ENCODE data around the gene ZMAT3. TPM values are rescaled to one million over a fixed set of nuclear protein-coding genes. Genes with fewer than 3 reads are reported as not detected.

ZMAT3 gene
- total RNA-seq, 1 donor: 44.9 TPM

DNA sequence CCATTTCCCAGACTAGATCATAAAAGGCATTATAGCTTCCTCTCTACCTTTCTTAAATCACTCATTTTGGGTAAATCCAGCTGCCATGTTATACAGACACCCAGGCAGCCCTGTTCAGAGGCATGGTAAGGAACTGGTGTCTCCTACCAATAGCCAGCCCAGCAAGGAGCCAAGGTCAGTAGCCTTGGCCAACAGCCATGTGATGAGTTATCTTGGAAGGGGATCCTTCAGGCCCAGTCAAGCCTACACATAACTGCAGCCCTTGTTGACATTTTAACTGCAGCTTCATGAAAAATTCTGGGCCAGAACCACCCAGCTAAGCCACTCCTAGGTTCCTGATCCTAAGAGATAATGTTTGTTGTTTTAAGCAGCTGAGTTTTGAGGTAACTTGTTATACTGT is 29.0 kb upstream of the ZMAT3 start:
- H3K4me3 ChIP-seq (ENCODE audit: low read depth, low read length): no peak overlapping the region
- TF ChIP-seq, protein P1, sequence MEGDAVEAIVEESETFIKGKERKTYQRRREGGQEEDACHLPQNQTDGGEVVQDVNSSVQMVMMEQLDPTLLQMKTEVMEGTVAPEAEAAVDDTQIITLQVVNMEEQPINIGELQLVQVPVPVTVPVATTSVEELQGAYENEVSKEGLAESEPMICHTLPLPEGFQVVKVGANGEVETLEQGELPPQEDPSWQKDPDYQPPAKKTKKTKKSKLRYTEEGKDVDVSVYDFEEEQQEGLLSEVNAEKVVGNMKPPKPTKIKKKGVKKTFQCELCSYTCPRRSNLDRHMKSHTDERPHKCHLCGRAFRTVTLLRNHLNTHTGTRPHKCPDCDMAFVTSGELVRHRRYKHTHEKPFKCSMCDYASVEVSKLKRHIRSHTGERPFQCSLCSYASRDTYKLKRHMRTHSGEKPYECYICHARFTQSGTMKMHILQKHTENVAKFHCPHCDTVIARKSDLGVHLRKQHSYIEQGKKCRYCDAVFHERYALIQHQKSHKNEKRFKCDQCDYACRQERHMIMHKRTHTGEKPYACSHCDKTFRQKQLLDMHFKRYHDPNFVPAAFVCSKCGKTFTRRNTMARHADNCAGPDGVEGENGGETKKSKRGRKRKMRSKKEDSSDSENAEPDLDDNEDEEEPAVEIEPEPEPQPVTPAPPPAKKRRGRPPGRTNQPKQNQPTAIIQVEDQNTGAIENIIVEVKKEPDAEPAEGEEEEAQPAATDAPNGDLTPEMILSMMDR (IDR thresholded peaks at IDR 0.05; ENCODE audit: insufficient read depth, low read depth, low read length): no peak
- DNase-seq (ENCODE audit: low read depth): peak; percentile 31

DNA sequence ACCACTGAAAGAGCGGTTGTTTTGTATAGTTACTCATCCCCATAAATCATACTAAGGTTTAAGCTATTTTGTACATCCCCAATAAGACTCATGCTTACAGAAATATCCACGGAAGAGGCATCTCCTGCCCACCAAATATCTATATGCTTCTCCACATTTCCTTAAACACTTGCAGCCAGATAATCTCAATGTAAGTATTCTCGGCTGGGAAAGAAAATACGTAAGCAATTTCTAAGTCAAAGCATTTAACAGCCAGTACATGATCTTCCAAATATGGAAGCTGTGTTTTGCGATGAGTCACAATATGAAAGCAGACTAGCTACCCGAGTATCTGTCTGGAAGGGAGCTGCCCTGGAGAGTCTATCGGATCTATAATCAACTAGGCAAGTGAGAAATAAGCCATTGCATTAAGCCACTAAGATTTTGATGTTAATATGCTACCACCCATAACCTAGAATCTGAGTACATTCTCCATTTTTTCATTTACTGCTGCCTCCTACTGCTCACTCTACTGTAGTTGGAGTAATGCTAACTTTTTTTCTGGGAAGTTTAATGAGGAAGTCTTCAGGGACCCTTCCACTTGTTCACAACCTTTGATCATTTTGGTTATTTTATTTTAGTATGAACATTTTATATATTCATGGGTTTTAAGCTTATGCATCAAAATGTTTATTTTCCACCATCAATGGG is 26.9 kb upstream of the ZMAT3 start:
- H3K4me3 ChIP-seq (ENCODE audit: low read depth, low read length): peak overlapping the region; percentile 42
- DNase-seq (ENCODE audit: low read depth): peak; percentile 92
- TF ChIP-seq, protein P1 (IDR thresholded peaks at IDR 0.05; ENCODE audit: insufficient read depth, low read depth, low read length): peak; percentile 39

DNA sequence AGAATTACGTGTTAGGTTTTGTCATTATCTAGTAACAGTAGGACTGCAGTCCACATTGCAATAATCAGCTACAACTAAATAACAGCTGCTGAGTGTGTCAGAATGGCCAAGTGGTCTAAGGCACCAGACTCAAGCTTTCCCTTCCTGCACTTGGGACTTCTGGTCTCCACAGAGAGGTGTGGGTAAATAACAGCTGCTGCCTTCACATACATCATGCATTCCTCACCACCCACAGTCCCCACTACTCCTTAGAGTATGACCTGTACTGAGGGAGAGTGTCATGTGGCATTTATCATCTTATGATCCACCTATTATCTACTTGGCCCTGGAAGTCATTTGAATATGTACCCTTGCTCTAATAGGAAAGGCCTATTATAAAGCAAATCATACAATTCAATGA is 22.2 kb upstream of the ZMAT3 start:
- no peak for DNase-seq (ENCODE audit: low read depth)
- TF ChIP-seq, protein P1 (IDR thresholded peaks at IDR 0.05; ENCODE audit: insufficient read depth, low read depth, low read length): no peak
- no peak overlapping the region for H3K4me3 ChIP-seq (ENCODE audit: low read depth, low read length)

DNA sequence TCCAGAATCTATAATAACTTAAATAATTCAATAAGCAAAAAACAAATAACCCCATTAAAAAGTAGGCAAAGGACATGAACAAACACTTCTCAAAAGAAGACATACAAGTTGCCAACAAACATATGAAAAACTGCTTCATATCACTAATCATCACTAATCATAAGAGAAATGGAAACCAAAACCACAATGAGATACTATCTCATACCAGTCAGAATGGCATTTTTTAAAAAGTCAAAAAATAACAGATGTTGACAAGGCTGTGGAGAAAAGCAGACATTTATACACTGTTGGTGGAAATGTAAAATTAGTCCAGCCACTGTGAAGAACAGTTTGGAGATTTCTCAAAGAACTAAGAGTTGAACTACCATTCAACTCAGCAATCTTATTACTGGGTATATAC is 19.5 kb upstream of the ZMAT3 start:
- H3K4me3 ChIP-seq (ENCODE audit: low read depth, low read length): no peak overlapping the region
- no peak for DNase-seq (ENCODE audit: low read depth)
- TF ChIP-seq, protein P1 (IDR thresholded peaks at IDR 0.05; ENCODE audit: insufficient read depth, low read depth, low read length): no peak

DNA sequence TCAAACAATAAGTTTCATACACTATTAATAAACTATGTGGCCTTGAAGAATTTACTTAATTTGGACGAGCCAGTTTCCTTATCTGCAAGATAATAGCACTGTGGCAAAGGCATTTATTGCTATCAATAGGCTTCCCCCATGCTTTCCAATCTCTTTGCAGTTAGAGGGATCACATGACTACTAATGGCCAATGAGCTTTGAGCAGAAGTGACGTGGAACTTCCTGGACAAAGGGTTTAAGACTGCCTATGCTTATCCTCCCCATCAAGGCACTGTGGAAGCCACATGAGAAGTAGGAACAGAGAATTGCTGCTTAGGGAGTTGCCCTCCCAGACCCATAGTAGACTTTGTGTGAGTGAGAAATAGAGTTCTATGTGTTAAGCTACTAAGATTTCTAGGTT is 16.7 kb upstream of the ZMAT3 start:
- H3K4me3 ChIP-seq (ENCODE audit: low read depth, low read length): no peak overlapping the region
- DNase-seq (ENCODE audit: low read depth): no peak
- TF ChIP-seq, protein P1 (IDR thresholded peaks at IDR 0.05; ENCODE audit: insufficient read depth, low read depth, low read length): no peak

DNA sequence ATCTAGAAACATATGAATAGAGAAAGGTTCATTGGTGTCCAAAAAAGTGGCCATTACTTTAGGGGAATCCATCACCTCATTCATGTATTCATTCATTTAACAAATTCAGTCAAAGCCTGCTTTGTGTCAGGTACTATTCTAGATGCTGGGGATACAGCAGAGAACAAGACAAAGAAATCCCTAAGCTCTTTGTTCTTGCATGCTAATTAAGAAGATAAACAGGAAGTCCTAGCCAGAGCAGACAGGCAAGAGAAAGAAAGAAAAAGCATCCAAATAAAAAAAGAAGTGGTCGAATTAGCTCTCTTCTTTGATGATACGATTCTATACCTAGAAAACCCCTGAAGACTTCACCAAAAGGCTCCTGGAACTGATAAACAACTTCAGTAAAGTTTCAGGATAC is 12.4 kb upstream of the ZMAT3 start:
- TF ChIP-seq, protein P1 (IDR thresholded peaks at IDR 0.05; ENCODE audit: insufficient read depth, low read depth, low read length): no peak
- H3K4me3 ChIP-seq (ENCODE audit: low read depth, low read length): no peak overlapping the region

DNA sequence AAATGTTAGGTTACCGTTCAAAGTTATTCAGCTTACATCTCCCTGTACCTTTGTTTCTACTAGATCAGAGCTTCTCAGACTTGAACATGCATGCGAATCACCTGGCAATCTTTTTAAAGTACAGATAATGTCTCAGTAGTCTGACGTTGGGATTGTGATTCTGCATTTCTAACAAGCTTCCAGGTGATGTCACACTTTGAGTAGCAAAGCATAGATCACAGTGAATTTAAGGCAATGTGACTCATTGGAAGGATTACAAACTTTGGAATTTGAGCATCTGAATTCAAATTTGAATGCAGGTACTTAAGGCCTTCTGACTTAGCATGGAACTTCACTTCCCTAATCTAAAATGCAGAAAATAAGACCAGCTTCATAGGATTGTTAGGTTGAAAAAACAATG is 10.8 kb upstream of the ZMAT3 start:
- TF ChIP-seq, protein P1 (IDR thresholded peaks at IDR 0.05; ENCODE audit: insufficient read depth, low read depth, low read length): no peak
- no peak for DNase-seq (ENCODE audit: low read depth)
- H3K4me3 ChIP-seq (ENCODE audit: low read depth, low read length): no peak overlapping the region

More for the DNA sequence above, 12.4 kb upstream of the ZMAT3 start:
- DNase-seq (ENCODE audit: low read depth): no peak
